GM12878 (cell line): Measurements from ENCODE around the gene GDF15. TPM values are rescaled to one million over a fixed set of nuclear protein-coding genes. Genes with fewer than 3 reads are reported as not detected.

Experiments
- ATAC-seq: fragments of 200-7000 bp; cut with Tn5 transposase; 3 replicates; pipeline ENCODE4 v1.9.1; 2020; ENCODE audit warnings: mild to moderate bottlenecking, moderate library complexity
- BruUV-seq: library from RNA; stranded (reverse); fragments of 400-500 nt; replicated peaks from 2 replicates; lab custom pipeline; 2021; lab: Mats Ljungman, UMichigan
- CTCF ChIA-PET: fragments of 300-600 bp; sonication (Branson Sonifier 250); formaldehyde crosslinking; extraction: SDS; loops from one replicate; lab custom pipeline; 2021; ENCODE audit warnings: inconsistent platforms; lab: Yijun Ruan, JAX
- POLR2A ChIA-PET: fragments of 350-600 bp; formaldehyde crosslinking; extraction: SDS; loops from one replicate; lab custom pipeline; 2021; ENCODE audit warnings: inconsistent platforms; lab: Charles Lee
- RAD21 ChIA-PET: fragments of 300-600 bp; sonication (Branson Sonifier 250); formaldehyde crosslinking; loops from one replicate; lab custom pipeline; 2023; ENCODE audit warnings: antibody characterized with exemption; ENCODE audit not compliant: unreplicated experiment; lab: Charles Lee
- SMC1A ChIA-PET: fragments of 300-600 bp; sonication (Branson Sonifier 250); formaldehyde crosslinking; loops from one replicate; lab custom pipeline; 2023; ENCODE audit not compliant: unreplicated experiment, uncharacterized antibody; lab: Charles Lee
- DNase-seq: peaks from one replicate; pipeline ENCODE4 v3.0.0-alpha.2; 2011; ENCODE audit warnings: low read depth, low spot score
- FAIRE-seq: peaks from 3 replicates; lab custom pipeline; 2011; peaks lifted over from hg19 to GRCh38; lab: Jason Lieb, UNC
- H2AFZ ChIP-seq: 2 replicates; pipeline ENCODE4 v1.6.0; 2011; ENCODE audit warnings: low read depth, low read length, control low read depth; ENCODE audit not compliant: control insufficient read depth
- H3K27ac ChIP-seq: 2 replicates; pipeline ENCODE4 v1.5.1; 2011; ENCODE audit warnings: control low read depth; ENCODE audit not compliant: control insufficient read depth, insufficient read depth
- H3K27me3 ChIP-seq, 2 experiments: replicated peaks in 1 of 2; 2 replicates each; pipeline versions ENCODE4 v1.6.0 to v1.6.1; 2011; ENCODE audit warnings: low read length in 1 of 2; ENCODE audit not compliant: control insufficient read depth in 2 of 2, insufficient read depth in 2 of 2
- H3K36me3 ChIP-seq, 2 experiments: 2 replicates each; pipeline ENCODE4 v1.5.1; 2011; ENCODE audit warnings: low read length in 1 of 2; ENCODE audit not compliant: control insufficient read depth in 2 of 2, insufficient read depth in 2 of 2
- H3K4me1 ChIP-seq: 2 replicates; pipeline ENCODE4 v1.6.1; 2011; ENCODE audit warnings: mild to moderate bottlenecking, low read length, moderate library complexity, mixed read lengths; ENCODE audit not compliant: control insufficient read depth, insufficient read depth
- H3K4me2 ChIP-seq: 2 replicates; pipeline ENCODE4 v1.6.0; 2011; ENCODE audit warnings: control low read depth; ENCODE audit not compliant: control insufficient read depth, insufficient read depth
- H3K4me3 ChIP-seq: fragments of 200-600 bp; sonication (generic); 2 replicates; pipeline ENCODE4 v1.5.1; 2016
- H3K79me2 ChIP-seq: 2 replicates; pipeline ENCODE4 v1.6.0; 2011; ENCODE audit warnings: low read length; ENCODE audit not compliant: control insufficient read depth, insufficient read depth
- H3K9ac ChIP-seq: 2 replicates; pipeline ENCODE4 v1.8.0; 2011; ENCODE audit warnings: low read length, control low read depth, mixed read lengths; ENCODE audit not compliant: control insufficient read depth, insufficient read depth
- H3K9me3 ChIP-seq: replicated peaks from 3 replicates; pipeline ENCODE4 v1.5.1; 2011; ENCODE audit warnings: mild to moderate bottlenecking, low read length; ENCODE audit not compliant: control insufficient read depth, insufficient read depth
- H4K20me1 ChIP-seq: 2 replicates; pipeline ENCODE4 v1.6.0; 2011; ENCODE audit not compliant: control insufficient read depth, insufficient read depth
- FOS ChIP-seq: IDR thresholded peaks from 3 replicates; pipeline ENCODE4 v1.6.1; 2011; ENCODE audit warnings: borderline replicate concordance; ENCODE audit not compliant: insufficient read length; ENCODE audit errors: extremely low read depth
- FOXM1 ChIP-seq: IDR thresholded peaks from 2 replicates; pipeline ENCODE4 v1.6.1; 2012; ENCODE audit warnings: low read depth, mild to moderate bottlenecking, inconsistent platforms, low read length, moderate library complexity
- HCFC1 ChIP-seq: fragments of 150-350 bp; IDR thresholded peaks from 2 replicates; pipeline ENCODE4 v1.6.1; 2014; ENCODE audit warnings: low read length
- RAD21 ChIP-seq: IDR thresholded peaks from 2 replicates; pipeline ENCODE4 v1.6.1; 2011; ENCODE audit warnings: mild to moderate bottlenecking, low read depth, low read length, moderate library complexity; ENCODE audit not compliant: insufficient read depth
- RFX5 ChIP-seq: IDR thresholded peaks from 2 replicates; pipeline ENCODE4 v1.6.1; 2011; ENCODE audit warnings: low read depth, low read length, improper control_type of control experiment
- ZNF217 ChIP-seq: fragments of 450-650 bp; IDR thresholded peaks from 2 replicates; pipeline ENCODE4 v1.6.1; 2017; ENCODE audit warnings: antibody characterized with exemption, mild to moderate bottlenecking
- WGBS: methylation state at CpG from one replicate; pipeline ENCODE4 v1.1.6; 2016; ENCODE audit warnings: low lambda C conversion rate; ENCODE audit not compliant: insufficient replicate concordance, insufficient coverage; ENCODE audit errors: missing lambda C conversion rate; 5-methylcytosine and 5-hydroxymethylcytosine counted together
- in situ Hi-C: fragments of 300-500 bp; cut with MboI; formaldehyde crosslinking; loops from 9 replicates; pipeline ENCODE4 v1.14.3; 2018; ENCODE audit warnings: mixed read lengths
- intact Hi-C: fragments of 100-400 bp; cut with micrococcal nuclease; formaldehyde crosslinking; loops from one replicate; pipeline ENCODE4 v1.14.2; 2022; ENCODE audit not compliant: unreplicated experiment
- polyA plus RNA-seq, 11 experiments: library from polyadenylated mRNA; depleted of rRNA in 4 of 11; unstranded in 6 of 11; stranded (reverse) in 5 of 11; fragments of >200 nt; fragmentation: Nextera tagmentation in 4 of 11; fragmentation: Illumina TruSeq in 1 of 11; extraction: Ambion mirVana in 4 of 11; extraction: Trizol in 1 of 11; gene quantifications; 1 replicate in 1 of 11; 2 replicates in 10 of 11; pipeline versions ENCODE4 v1.2.1 to v1.2.3, GENCODE V29; 2011 to 2016; ENCODE audit warnings: inconsistent platforms in 2 of 11, missing spikeins in 2 of 11, low read depth in 1 of 11
- total RNA-seq, 4 experiments: library from RNA; depleted of rRNA in 3 of 4; stranded (reverse); fragments of >200 nt in 3 of 4; fragmentation: Illumina TruSeq in 1 of 4; extraction: Trizol in 1 of 4; gene quantifications; 2 replicates each; pipeline versions ENCODE4 v1.2.1 to v1.2.3, GENCODE V29; 2013 to 2021
- TF ChIP-seq, protein P1 (sequence below): IDR thresholded peaks from 2 replicates; pipeline ENCODE4 v1.6.1; 2011; ENCODE audit warnings: borderline replicate concordance, low read depth, mild to moderate bottlenecking, moderate library complexity, low read length; ENCODE audit not compliant: insufficient read depth, poor library complexity, severe bottlenecking

The GDF15 gene
- total and polyA plus RNA-seq, 10 of the 15 experiments (the other 5 are each of a cell fraction or from before 2014, with no cell fraction given): 0.11 to 3.6 (median 1.6) TPM; not detected in 1

DNA sequence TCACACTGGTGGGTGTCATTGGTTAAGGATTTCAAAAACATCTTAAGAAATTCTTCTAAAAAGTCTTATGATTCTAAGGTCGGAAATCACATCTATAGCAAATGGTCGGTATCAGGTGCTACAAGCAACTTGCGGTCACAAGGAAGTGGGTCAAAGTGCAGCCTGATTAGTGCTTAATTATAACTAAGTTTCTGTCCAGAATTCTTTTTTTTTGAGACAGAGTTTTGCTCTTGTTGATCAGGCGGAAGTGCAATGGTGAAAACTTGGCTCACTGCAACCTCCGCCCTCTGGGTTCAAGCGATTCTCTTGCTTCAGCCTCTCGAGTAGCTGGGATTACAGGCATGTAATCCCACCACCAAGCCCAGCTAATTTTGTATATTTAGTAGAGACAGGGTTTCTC lies 1.2 kb upstream of the GDF15 start:
- TF ChIP-seq FOS (no peak), ZNF217 (no peak), HCFC1 (no peak), RAD21 (no peak), RFX5 (no peak), FOXM1 (no peak)
- TF ChIP-seq, protein P1, sequence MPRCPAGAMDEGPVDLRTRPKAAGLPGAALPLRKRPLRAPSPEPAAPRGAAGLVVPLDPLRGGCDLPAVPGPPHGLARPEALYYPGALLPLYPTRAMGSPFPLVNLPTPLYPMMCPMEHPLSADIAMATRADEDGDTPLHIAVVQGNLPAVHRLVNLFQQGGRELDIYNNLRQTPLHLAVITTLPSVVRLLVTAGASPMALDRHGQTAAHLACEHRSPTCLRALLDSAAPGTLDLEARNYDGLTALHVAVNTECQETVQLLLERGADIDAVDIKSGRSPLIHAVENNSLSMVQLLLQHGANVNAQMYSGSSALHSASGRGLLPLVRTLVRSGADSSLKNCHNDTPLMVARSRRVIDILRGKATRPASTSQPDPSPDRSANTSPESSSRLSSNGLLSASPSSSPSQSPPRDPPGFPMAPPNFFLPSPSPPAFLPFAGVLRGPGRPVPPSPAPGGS: no peak
- ChIA-PET CTCF (interaction anchor here (0.7 to 1.6 kb wide), 5 partner anchors 24 to 160 kb away, joined by 3 to 5 read pairs (median 5); no protein-coding TSS in a partner anchor), RAD21 (no interaction called here), SMC1A (interaction anchor here (2.1 kb wide), 1 partner anchor 17 kb away, joined by 4 read pairs; no protein-coding TSS in a partner anchor), POLR2A (no interaction called here)
- H2AFZ ChIP-seq: no peak overlapping the region
- 67% methylated on average over 7 of the region's 7 CpGs for WGBS
- H3K4me1 ChIP-seq: peaks cover 8% of the 10 kb centered on the region
- FAIRE-seq (no peak), DNase-seq (no peak), ATAC-seq (no peak)
- H3K36me3 ChIP-seq: no peaks in the 10 kb centered on the region
- intact Hi-C loops (no loop called here), in situ Hi-C loops (no loop called here)
- H3K27ac ChIP-seq: no peak overlapping the region
- no peaks in the 10 kb centered on the region for H3K79me2 ChIP-seq
- BruUV-seq: no TSS peak
- H3K27me3 ChIP-seq: peaks cover 0 to 3% of the 10 kb centered on the region in 2 experiments; a peak in 3 of 4 replicates
- H3K4me2 ChIP-seq: no peak overlapping the region
- no peak overlapping the region for H3K9ac ChIP-seq
- no peaks in the 10 kb centered on the region; the same call in 2 of the 3 replicates for H3K9me3 ChIP-seq
- no peaks in the 10 kb centered on the region for H4K20me1 ChIP-seq
- H3K4me3 ChIP-seq: no peak overlapping the region
